K562 (cell line): ENCODE measurements around the gene SOCS3. TPM values are rescaled to one million over a fixed set of nuclear protein-coding genes. Genes with fewer than 3 reads are reported as not detected.

Experiments used
- ARHGAP35 ChIP-seq: fragments of 450-650 bp; IDR thresholded peaks from 2 replicates; pipeline ENCODE4 v1.6.1; 2018; ENCODE audit not compliant: partially characterized antibody
- FUS ChIP-seq: fragments of 200-400 bp; formaldehyde crosslinking; optimal IDR thresholded peaks from 2 replicates; pipeline ENCODE3; 2017; ENCODE audit warnings: low read depth, low read length
- HDAC2 ChIP-seq: fragments of 450-650 bp; IDR thresholded peaks from 2 replicates; pipeline ENCODE4 v1.6.1; 2016; ENCODE audit warnings: mild to moderate bottlenecking
- KLF10 ChIP-seq: fragments of 250-450 bp; sonication (Bioruptor Pico); IDR thresholded peaks from 2 replicates; pipeline ENCODE4 v1.6.1; 2021; ENCODE audit warnings: matching md5 sums
- NCOA1 ChIP-seq: fragments of 450-650 bp; IDR thresholded peaks from 2 replicates; pipeline ENCODE4 v1.6.1; 2016; ENCODE audit warnings: low read depth
- POLR2B ChIP-seq: fragments of 450-650 bp; IDR thresholded peaks from 2 replicates; pipeline ENCODE4 v1.6.1; 2018; ENCODE audit warnings: low read depth; ENCODE audit not compliant: partially characterized antibody
- SMAD4 ChIP-seq: fragments of 250-450 bp; sonication (Bioruptor Pico); conservative IDR thresholded peaks from 2 replicates; pipeline ENCODE4 v1.8.0; 2021; ENCODE audit warnings: inconsistent platforms, mild to moderate bottlenecking, moderate library complexity
- SPI1 ChIP-seq: IDR thresholded peaks from 2 replicates; pipeline ENCODE4 v1.6.1; 2011; ENCODE audit warnings: low read depth, low read length, control low read depth, borderline replicate concordance
- TAF1 ChIP-seq: IDR thresholded peaks from 2 replicates; pipeline ENCODE4 v1.6.1; 2011; ENCODE audit warnings: mild to moderate bottlenecking, low read length, moderate library complexity; ENCODE audit not compliant: insufficient read depth, control insufficient read depth, severe bottlenecking; ENCODE audit errors: extremely low read depth
- YY1 ChIP-seq, 3 experiments: IDR thresholded peaks; 2 replicates each; pipeline ENCODE4 v1.6.1; 2011; ENCODE audit warnings: low read length in 2 of 3, mild to moderate bottlenecking in 2 of 3, moderate library complexity in 2 of 3, borderline replicate concordance in 1 of 3, control low read depth in 1 of 3, low read depth in 1 of 3; ENCODE audit not compliant: insufficient read depth in 3 of 3, insufficient replicate concordance in 2 of 3, control insufficient read depth in 1 of 3, insufficient read length in 1 of 3; ENCODE audit errors: extremely low read depth in 1 of 3
- ZNF263 ChIP-seq: sonication (generic); formaldehyde crosslinking; IDR thresholded peaks from 2 replicates; pipeline ENCODE4 v1.8.0; 2022; ENCODE audit warnings: mild to moderate bottlenecking, missing genetic modification reagents, borderline replicate concordance
- polyA plus RNA-seq, 8 experiments: library from polyadenylated mRNA; depleted of rRNA in 4 of 8; stranded (reverse) in 5 of 8; unstranded in 3 of 8; fragments of >200 nt; fragmentation: Nextera tagmentation in 2 of 8; fragmentation: Illumina TruSeq in 1 of 8; extraction: Ambion mirVana in 2 of 8; extraction: Trizol in 1 of 8; gene quantifications; 2 replicates each; pipeline versions ENCODE4 v1.2.1 to v1.2.3, GENCODE V29; 2011 to 2014; ENCODE audit warnings: inconsistent platforms in 1 of 8, missing spikeins in 1 of 8
- total RNA-seq, 7 experiments: library from RNA; depleted of rRNA in 6 of 7; stranded (reverse); fragments of >200 nt in 6 of 7; fragmentation: Illumina TruSeq in 2 of 7; extraction: Trizol in 2 of 7; gene quantifications; 2 replicates each; pipeline versions ENCODE4 v1.2.1 to v1.2.3, GENCODE V29; 2011 to 2021; ENCODE audit warnings: low replicate concordance in 1 of 7
- TF ChIP-seq, protein P1 (sequence below), 2 experiments: fragments of 150-350 bp in 1 of 2; IDR thresholded peaks; 2 replicates each; pipeline ENCODE4 v1.6.1; 2012 to 2016; ENCODE audit warnings: low read depth in 2 of 2, low read length in 2 of 2, mild to moderate bottlenecking in 1 of 2, moderate library complexity in 1 of 2
- TF ChIP-seq, protein P2 (sequence below): fragments of 150-350 bp; conservative IDR thresholded peaks from 2 replicates; pipeline ENCODE4 v1.6.1; 2014; ENCODE audit warnings: low read length
- TF ChIP-seq, protein P3 (sequence below): fragments of 450-650 bp; IDR thresholded peaks from one replicate; pipeline ENCODE4 v1.6.1; 2018; ENCODE audit warnings: mild to moderate bottlenecking, moderate library complexity; ENCODE audit not compliant: partially characterized antibody
- TF ChIP-seq, protein P4 (sequence below): fragments of 250-450 bp; sonication (Bioruptor Pico); IDR thresholded peaks from 2 replicates; pipeline ENCODE4 v1.8.0; 2021; ENCODE audit warnings: moderate library complexity, mild to moderate bottlenecking, inconsistent platforms

The SOCS3 gene
- total and polyA plus RNA-seq, 9 of the 15 experiments (the other 6 are each of a cell fraction or from before 2014, with no cell fraction given): 0.56 to 38.9 (median 13.7) TPM

DNA sequence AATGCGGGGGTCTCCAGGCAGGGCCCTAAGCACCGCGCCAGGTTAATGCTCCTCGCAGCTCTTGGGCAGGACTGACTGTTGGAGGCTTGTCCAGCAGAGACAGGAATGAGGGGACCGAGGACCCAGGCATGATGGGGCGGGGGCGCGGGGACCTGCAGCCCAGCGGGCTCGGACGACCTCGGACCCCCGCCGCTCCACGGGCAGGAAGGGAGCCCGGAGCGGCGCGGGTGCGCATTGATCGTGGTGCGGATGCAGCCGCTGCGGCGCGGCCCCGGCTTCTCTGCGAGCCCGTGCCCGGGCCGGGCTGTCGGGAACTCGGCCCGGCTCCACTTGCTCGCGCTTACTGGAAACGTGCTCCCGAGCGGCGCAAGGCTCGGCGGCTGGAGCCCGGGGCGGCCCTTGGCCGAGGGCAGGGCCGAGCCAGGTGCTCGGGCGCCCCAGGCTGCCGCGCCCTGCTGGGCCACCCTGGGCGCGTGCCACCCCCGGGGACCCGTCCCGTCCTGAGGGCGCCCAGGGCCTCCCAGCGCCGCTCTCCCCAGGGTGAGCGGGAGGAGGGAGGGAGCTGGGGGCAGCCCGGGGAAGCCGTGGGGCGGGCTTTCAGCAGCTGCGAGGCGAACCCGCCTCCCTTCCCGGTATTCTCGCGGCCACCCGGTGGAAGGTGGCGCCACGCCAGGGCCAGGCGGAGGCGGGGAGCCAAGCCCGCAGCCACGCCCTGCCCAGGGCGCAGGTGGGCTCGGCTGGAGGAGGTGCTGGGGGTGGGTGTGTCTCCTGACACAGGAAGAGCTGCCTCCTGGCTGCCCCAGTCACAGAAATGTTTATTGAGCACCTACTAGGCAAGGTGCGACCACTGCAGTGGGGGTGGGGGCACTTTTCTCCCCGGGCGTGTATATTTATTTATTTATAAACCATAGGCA is 45.9 kb downstream of the SOCS3 start (continued):
- TF ChIP-seq YY1 (IDR thresholded peaks at IDR 0.05; ENCODE audit: borderline replicate concordance in 1 of 3, control insufficient read depth in 1 of 3, extremely low read depth in 1 of 3, insufficient read depth in 3 of 3, insufficient read length in 1 of 3, insufficient replicate concordance in 2 of 3, low read depth in 1 of 3, low read length in 2 of 3): no peak
- TF ChIP-seq, protein P1, sequence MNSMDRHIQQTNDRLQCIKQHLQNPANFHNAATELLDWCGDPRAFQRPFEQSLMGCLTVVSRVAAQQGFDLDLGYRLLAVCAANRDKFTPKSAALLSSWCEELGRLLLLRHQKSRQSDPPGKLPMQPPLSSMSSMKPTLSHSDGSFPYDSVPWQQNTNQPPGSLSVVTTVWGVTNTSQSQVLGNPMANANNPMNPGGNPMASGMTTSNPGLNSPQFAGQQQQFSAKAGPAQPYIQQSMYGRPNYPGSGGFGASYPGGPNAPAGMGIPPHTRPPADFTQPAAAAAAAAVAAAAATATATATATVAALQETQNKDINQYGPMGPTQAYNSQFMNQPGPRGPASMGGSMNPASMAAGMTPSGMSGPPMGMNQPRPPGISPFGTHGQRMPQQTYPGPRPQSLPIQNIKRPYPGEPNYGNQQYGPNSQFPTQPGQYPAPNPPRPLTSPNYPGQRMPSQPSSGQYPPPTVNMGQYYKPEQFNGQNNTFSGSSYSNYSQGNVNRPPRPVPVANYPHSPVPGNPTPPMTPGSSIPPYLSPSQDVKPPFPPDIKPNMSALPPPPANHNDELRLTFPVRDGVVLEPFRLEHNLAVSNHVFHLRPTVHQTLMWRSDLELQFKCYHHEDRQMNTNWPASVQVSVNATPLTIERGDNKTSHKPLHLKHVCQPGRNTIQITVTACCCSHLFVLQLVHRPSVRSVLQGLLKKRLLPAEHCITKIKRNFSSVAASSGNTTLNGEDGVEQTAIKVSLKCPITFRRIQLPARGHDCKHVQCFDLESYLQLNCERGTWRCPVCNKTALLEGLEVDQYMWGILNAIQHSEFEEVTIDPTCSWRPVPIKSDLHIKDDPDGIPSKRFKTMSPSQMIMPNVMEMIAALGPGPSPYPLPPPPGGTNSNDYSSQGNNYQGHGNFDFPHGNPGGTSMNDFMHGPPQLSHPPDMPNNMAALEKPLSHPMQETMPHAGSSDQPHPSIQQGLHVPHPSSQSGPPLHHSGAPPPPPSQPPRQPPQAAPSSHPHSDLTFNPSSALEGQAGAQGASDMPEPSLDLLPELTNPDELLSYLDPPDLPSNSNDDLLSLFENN (IDR thresholded peaks at IDR 0.05; ENCODE audit: low read depth in 2 of 2, low read length in 2 of 2): no peak
- TF ChIP-seq ARHGAP35: no peak
- TF ChIP-seq, protein P2, sequence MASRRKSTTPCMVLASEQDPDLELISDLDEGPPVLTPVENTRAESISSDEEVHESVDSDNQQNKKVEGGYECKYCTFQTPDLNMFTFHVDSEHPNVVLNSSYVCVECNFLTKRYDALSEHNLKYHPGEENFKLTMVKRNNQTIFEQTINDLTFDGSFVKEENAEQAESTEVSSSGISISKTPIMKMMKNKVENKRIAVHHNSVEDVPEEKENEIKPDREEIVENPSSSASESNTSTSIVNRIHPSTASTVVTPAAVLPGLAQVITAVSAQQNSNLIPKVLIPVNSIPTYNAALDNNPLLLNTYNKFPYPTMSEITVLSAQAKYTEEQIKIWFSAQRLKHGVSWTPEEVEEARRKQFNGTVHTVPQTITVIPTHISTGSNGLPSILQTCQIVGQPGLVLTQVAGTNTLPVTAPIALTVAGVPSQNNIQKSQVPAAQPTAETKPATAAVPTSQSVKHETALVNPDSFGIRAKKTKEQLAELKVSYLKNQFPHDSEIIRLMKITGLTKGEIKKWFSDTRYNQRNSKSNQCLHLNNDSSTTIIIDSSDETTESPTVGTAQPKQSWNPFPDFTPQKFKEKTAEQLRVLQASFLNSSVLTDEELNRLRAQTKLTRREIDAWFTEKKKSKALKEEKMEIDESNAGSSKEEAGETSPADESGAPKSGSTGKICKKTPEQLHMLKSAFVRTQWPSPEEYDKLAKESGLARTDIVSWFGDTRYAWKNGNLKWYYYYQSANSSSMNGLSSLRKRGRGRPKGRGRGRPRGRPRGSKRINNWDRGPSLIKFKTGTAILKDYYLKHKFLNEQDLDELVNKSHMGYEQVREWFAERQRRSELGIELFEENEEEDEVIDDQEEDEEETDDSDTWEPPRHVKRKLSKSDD: no peak
- no peak for TF ChIP-seq SPI1
- TF ChIP-seq HDAC2: no peak
- peak; percentile 57 for TF ChIP-seq SMAD4 (CRISPR knock-in tag)
- TF ChIP-seq FUS: no peak
- TF ChIP-seq ZNF263 (CRISPR knock-in tag): peak; percentile 96
- no peak for TF ChIP-seq KLF10 (CRISPR knock-in tag)
- no peak for TF ChIP-seq NCOA1
- TF ChIP-seq TAF1: peak; percentile 42
- TF ChIP-seq, protein P3, sequence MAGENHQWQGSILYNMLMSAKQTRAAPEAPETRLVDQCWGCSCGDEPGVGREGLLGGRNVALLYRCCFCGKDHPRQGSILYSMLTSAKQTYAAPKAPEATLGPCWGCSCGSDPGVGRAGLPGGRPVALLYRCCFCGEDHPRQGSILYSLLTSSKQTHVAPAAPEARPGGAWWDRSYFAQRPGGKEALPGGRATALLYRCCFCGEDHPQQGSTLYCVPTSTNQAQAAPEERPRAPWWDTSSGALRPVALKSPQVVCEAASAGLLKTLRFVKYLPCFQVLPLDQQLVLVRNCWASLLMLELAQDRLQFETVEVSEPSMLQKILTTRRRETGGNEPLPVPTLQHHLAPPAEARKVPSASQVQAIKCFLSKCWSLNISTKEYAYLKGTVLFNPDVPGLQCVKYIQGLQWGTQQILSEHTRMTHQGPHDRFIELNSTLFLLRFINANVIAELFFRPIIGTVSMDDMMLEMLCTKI: no peak
- no peak for TF ChIP-seq POLR2B
- TF ChIP-seq, protein P4, sequence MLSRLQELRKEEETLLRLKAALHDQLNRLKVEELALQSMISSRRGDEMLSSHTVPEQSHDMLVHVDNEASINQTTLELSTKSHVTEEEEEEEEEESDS (CRISPR knock-in tag): no peak
